WTC11 (cell line): ENCODE results near the gene RAB12. TPM values are rescaled to one million over a fixed set of nuclear protein-coding genes. Genes with fewer than 3 reads are reported as not detected.

Source experiments
- ATAC-seq: fragments of 200-7000 bp; cut with Tn5 transposase; 2 replicates; pipeline ENCODE4 v1.10.0; 2021; ENCODE audit warnings: mild to moderate bottlenecking, moderate library complexity
- CTCF ChIA-PET: fragments of 300-600 bp; sonication (Branson Sonifier 250); formaldehyde crosslinking; loops from one replicate; lab custom pipeline; 2021; ENCODE audit warnings: antibody characterized with exemption; lab: Charles Lee
- POLR2A ChIA-PET: fragments of 350-600 bp; sonication (Branson Sonifier 250); formaldehyde crosslinking; loops from one replicate; lab custom pipeline; 2021; ENCODE audit warnings: antibody characterized with exemption; lab: Charles Lee
- DNase-seq: peaks from one replicate; pipeline ENCODE4 v3.0.0; 2021; ENCODE audit warnings: low spot score
- H3K27ac Mint-ChIP-seq: 2 replicates; pipeline ENCODE4 v1.8.0; 2021; ENCODE audit warnings: mixed read lengths
- H3K27me3 Mint-ChIP-seq: 2 replicates; pipeline ENCODE4 v1.8.0; 2021; ENCODE audit warnings: low read depth, mild to moderate bottlenecking, moderate library complexity, mixed read lengths
- H3K36me3 Mint-ChIP-seq: 2 replicates; pipeline ENCODE4 v1.8.0; 2021; ENCODE audit warnings: mixed read lengths
- H3K4me1 Mint-ChIP-seq: 2 replicates; pipeline ENCODE4 v1.8.0; 2022; ENCODE audit warnings: mixed read lengths
- H3K4me3 Mint-ChIP-seq: 2 replicates; pipeline ENCODE4 v1.8.0; 2021; ENCODE audit warnings: mild to moderate bottlenecking, moderate library complexity, mixed read lengths
- H3K9me3 Mint-ChIP-seq: 2 replicates; pipeline ENCODE4 v1.8.0; 2021; ENCODE audit warnings: mixed read lengths
- ATF1 ChIP-seq: sonication (generic); formaldehyde crosslinking; IDR thresholded peaks from 2 replicates; pipeline ENCODE4 v1.8.1; 2023; ENCODE audit warnings: mild to moderate bottlenecking, moderate library complexity, missing genetic modification reagents
- CDX4 ChIP-seq: fragments of 250-450 bp; sonication (Bioruptor Pico); IDR thresholded peaks from 2 replicates; pipeline ENCODE4 v1.9.0; 2021; ENCODE audit warnings: moderate library complexity, mild to moderate bottlenecking, inconsistent platforms, borderline replicate concordance
- CREM ChIP-seq: sonication (generic); formaldehyde crosslinking; IDR thresholded peaks from 2 replicates; pipeline ENCODE4 v1.8.1; 2022; ENCODE audit warnings: mild to moderate bottlenecking, missing genetic modification reagents, moderate library complexity
- EMX1 ChIP-seq: fragments of 250-450 bp; sonication (Bioruptor Pico); IDR thresholded peaks from 2 replicates; pipeline ENCODE4 v1.8.0; 2021; ENCODE audit warnings: mild to moderate bottlenecking
- ESRRA ChIP-seq: sonication (generic); formaldehyde crosslinking; IDR thresholded peaks from 2 replicates; pipeline ENCODE4 v1.8.1; 2022; ENCODE audit warnings: mild to moderate bottlenecking, missing genetic modification reagents, borderline replicate concordance
- FOXJ3 ChIP-seq: sonication (generic); formaldehyde crosslinking; IDR thresholded peaks from 2 replicates; pipeline ENCODE4 v1.9.0; 2021; ENCODE audit warnings: missing genetic modification reagents, mild to moderate bottlenecking, borderline replicate concordance
- GRHL2 ChIP-seq: fragments of 250-450 bp; sonication (Bioruptor Pico); IDR thresholded peaks from 2 replicates; pipeline ENCODE4 v1.8.0; 2022; ENCODE audit warnings: mild to moderate bottlenecking, moderate library complexity; ENCODE audit not compliant: insufficient replicate concordance, severe bottlenecking
- GTF2I ChIP-seq: fragments of 250-450 bp; sonication (Bioruptor Pico); conservative IDR thresholded peaks from 2 replicates; pipeline ENCODE4 v1.4.0; 2021; ENCODE audit warnings: mild to moderate bottlenecking
- HMGA2 ChIP-seq: fragments of 250-450 bp; sonication (Bioruptor Pico); IDR thresholded peaks from 2 replicates; pipeline ENCODE4 v1.4.0; 2021; ENCODE audit warnings: mild to moderate bottlenecking, moderate library complexity
- JUN ChIP-seq: sonication (generic); formaldehyde crosslinking; IDR thresholded peaks from 2 replicates; pipeline ENCODE4 v1.8.0; 2023; ENCODE audit warnings: mild to moderate bottlenecking, missing genetic modification reagents
- NR2C2 ChIP-seq: sonication (generic); formaldehyde crosslinking; IDR thresholded peaks from 2 replicates; pipeline ENCODE4 v1.8.0; 2022; ENCODE audit warnings: mild to moderate bottlenecking, missing genetic modification reagents
- SMAD4 ChIP-seq: sonication (generic); formaldehyde crosslinking; IDR thresholded peaks from 2 replicates; pipeline ENCODE4 v1.8.0; 2022; ENCODE audit warnings: mild to moderate bottlenecking, missing genetic modification reagents
- STAT6 ChIP-seq: sonication (generic); formaldehyde crosslinking; conservative IDR thresholded peaks from 2 replicates; pipeline ENCODE4 v1.8.1; 2023; ENCODE audit warnings: mild to moderate bottlenecking, low read depth, missing genetic modification reagents, moderate library complexity
- TP53 ChIP-seq: sonication (generic); formaldehyde crosslinking; IDR thresholded peaks from 2 replicates; pipeline ENCODE4 v1.8.1; 2023; ENCODE audit warnings: mild to moderate bottlenecking, missing genetic modification reagents
- ZNF138 ChIP-seq: sonication (generic); formaldehyde crosslinking; conservative IDR thresholded peaks from 2 replicates; pipeline ENCODE4 v1.8.1; 2022; ENCODE audit warnings: mild to moderate bottlenecking, moderate library complexity, missing genetic modification reagents
- total RNA-seq: library from RNA; stranded (reverse); gene quantifications from 3 replicates; pipeline ENCODE4 v1.2.3, GENCODE V29; 2021
- TF ChIP-seq, protein P1 (sequence below): fragments of 250-450 bp; sonication (Bioruptor Pico); IDR thresholded peaks from 2 replicates; pipeline ENCODE4 v1.9.0; 2021; ENCODE audit warnings: mild to moderate bottlenecking
- TF ChIP-seq, protein P2 (sequence below): sonication (generic); formaldehyde crosslinking; IDR thresholded peaks from 2 replicates; pipeline ENCODE4 v1.8.1; 2022; ENCODE audit warnings: mild to moderate bottlenecking, moderate library complexity, missing genetic modification reagents
- TF ChIP-seq, protein P3 (sequence below): sonication (generic); formaldehyde crosslinking; IDR thresholded peaks from 2 replicates; pipeline ENCODE4 v1.8.0; 2022; ENCODE audit warnings: mild to moderate bottlenecking, missing genetic modification reagents
- TF ChIP-seq, protein P4 (sequence below): sonication (generic); formaldehyde crosslinking; IDR thresholded peaks from 2 replicates; pipeline ENCODE4 v1.8.0; 2023; ENCODE audit warnings: mild to moderate bottlenecking, missing genetic modification reagents
- TF ChIP-seq, protein P5 (sequence below): sonication (generic); formaldehyde crosslinking; IDR thresholded peaks from 2 replicates; pipeline ENCODE4 v1.8.1; 2023; ENCODE audit warnings: mild to moderate bottlenecking, moderate library complexity, missing genetic modification reagents

Gene RAB12
- total RNA-seq, 1 experiment from 2014 or later, result 69.3 TPM

- TF ChIP-seq TP53 (no peak), ATF1 (CRISPR knock-in tag) (no peak), JUN (CRISPR knock-in tag) (no peak), SMAD4 (CRISPR knock-in tag) (no peak), CREM (CRISPR knock-in tag) (no peak)
These were observed 49.7 kb downstream of the RAB12 start (continued) for GRCh38 chr18:8658858-8659485.

DNA sequence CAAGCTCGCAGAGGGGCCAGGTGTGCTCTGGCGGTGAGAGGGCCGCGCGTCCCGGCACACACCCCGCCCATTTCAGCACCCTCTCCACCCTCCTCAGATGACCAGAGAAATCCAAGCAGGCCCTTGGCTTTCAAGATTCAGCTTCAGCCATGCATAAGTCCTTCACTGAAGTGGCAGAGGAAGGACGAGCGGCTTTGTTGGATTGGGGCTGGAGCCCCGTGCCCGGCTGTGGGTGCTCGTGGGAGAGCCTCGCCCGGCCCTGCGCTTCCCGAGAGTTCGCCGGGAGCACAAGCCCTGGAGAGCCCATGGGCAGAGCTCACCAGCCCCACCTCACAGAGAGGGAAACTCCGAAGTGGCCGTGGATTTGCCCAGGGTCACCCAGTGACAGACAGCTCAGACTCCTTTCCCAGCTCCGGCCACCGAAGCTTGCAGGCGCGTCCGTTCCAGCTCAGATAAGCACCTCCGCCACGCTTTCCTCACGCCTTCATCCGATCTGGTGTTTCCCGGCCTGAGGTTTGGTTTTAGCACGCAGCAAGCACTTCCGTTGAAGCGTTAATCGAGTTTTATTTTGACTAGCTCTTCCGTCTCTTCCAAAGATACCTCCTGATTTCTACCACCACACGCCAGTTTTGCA, 50.5 kb downstream of the RAB12 start:
- no peak for DNase-seq
- ATAC-seq, result no peak
- ChIA-PET CTCF (interaction anchor here (0.8 to 2.0 kb wide), 3 partner anchors 37 to 328 kb away, joined by 4 to 10 read pairs (median 6); no protein-coding TSS in a partner anchor), POLR2A (no interaction called here)
- peaks cover 49% of the 10 kb centered on the region for H3K4me1 Mint-ChIP-seq
- H3K27ac Mint-ChIP-seq, result peak overlapping the region; percentile 33; the same call in 1 of the 2 replicates
- no peak overlapping the region for H3K4me3 Mint-ChIP-seq
- peaks cover 1% of the 10 kb centered on the region for H3K9me3 Mint-ChIP-seq
- TF ChIP-seq, protein P1, sequence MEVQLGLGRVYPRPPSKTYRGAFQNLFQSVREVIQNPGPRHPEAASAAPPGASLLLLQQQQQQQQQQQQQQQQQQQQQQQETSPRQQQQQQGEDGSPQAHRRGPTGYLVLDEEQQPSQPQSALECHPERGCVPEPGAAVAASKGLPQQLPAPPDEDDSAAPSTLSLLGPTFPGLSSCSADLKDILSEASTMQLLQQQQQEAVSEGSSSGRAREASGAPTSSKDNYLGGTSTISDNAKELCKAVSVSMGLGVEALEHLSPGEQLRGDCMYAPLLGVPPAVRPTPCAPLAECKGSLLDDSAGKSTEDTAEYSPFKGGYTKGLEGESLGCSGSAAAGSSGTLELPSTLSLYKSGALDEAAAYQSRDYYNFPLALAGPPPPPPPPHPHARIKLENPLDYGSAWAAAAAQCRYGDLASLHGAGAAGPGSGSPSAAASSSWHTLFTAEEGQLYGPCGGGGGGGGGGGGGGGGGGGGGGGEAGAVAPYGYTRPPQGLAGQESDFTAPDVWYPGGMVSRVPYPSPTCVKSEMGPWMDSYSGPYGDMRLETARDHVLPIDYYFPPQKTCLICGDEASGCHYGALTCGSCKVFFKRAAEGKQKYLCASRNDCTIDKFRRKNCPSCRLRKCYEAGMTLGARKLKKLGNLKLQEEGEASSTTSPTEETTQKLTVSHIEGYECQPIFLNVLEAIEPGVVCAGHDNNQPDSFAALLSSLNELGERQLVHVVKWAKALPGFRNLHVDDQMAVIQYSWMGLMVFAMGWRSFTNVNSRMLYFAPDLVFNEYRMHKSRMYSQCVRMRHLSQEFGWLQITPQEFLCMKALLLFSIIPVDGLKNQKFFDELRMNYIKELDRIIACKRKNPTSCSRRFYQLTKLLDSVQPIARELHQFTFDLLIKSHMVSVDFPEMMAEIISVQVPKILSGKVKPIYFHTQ (CRISPR knock-in tag), result no peak
- TF ChIP-seq NR2C2 (CRISPR knock-in tag), result no peak
- no peak for TF ChIP-seq STAT6 (CRISPR knock-in tag)
- no peak for TF ChIP-seq CDX4
- no peak for TF ChIP-seq CREM (CRISPR knock-in tag)
- no peak for TF ChIP-seq JUN (CRISPR knock-in tag)
- TF ChIP-seq GTF2I, result no peak
- no peak for TF ChIP-seq ESRRA (CRISPR knock-in tag)
- no peak for TF ChIP-seq GRHL2 (CRISPR knock-in tag)
- TF ChIP-seq, protein P2, sequence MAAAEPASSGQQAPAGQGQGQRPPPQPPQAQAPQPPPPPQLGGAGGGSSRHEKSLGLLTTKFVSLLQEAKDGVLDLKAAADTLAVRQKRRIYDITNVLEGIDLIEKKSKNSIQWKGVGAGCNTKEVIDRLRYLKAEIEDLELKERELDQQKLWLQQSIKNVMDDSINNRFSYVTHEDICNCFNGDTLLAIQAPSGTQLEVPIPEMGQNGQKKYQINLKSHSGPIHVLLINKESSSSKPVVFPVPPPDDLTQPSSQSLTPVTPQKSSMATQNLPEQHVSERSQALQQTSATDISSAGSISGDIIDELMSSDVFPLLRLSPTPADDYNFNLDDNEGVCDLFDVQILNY (CRISPR knock-in tag), result no peak
- TF ChIP-seq FOXJ3 (CRISPR knock-in tag), result no peak
- TF ChIP-seq EMX1 (CRISPR knock-in tag), result no peak
- TF ChIP-seq HMGA2, result no peak
- TF ChIP-seq, protein P3, sequence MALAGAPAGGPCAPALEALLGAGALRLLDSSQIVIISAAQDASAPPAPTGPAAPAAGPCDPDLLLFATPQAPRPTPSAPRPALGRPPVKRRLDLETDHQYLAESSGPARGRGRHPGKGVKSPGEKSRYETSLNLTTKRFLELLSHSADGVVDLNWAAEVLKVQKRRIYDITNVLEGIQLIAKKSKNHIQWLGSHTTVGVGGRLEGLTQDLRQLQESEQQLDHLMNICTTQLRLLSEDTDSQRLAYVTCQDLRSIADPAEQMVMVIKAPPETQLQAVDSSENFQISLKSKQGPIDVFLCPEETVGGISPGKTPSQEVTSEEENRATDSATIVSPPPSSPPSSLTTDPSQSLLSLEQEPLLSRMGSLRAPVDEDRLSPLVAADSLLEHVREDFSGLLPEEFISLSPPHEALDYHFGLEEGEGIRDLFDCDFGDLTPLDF (CRISPR knock-in tag), result no peak
- TF ChIP-seq, protein P4, sequence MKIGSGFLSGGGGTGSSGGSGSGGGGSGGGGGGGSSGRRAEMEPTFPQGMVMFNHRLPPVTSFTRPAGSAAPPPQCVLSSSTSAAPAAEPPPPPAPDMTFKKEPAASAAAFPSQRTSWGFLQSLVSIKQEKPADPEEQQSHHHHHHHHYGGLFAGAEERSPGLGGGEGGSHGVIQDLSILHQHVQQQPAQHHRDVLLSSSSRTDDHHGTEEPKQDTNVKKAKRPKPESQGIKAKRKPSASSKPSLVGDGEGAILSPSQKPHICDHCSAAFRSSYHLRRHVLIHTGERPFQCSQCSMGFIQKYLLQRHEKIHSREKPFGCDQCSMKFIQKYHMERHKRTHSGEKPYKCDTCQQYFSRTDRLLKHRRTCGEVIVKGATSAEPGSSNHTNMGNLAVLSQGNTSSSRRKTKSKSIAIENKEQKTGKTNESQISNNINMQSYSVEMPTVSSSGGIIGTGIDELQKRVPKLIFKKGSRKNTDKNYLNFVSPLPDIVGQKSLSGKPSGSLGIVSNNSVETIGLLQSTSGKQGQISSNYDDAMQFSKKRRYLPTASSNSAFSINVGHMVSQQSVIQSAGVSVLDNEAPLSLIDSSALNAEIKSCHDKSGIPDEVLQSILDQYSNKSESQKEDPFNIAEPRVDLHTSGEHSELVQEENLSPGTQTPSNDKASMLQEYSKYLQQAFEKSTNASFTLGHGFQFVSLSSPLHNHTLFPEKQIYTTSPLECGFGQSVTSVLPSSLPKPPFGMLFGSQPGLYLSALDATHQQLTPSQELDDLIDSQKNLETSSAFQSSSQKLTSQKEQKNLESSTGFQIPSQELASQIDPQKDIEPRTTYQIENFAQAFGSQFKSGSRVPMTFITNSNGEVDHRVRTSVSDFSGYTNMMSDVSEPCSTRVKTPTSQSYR, result no peak
- TF ChIP-seq, protein P5, sequence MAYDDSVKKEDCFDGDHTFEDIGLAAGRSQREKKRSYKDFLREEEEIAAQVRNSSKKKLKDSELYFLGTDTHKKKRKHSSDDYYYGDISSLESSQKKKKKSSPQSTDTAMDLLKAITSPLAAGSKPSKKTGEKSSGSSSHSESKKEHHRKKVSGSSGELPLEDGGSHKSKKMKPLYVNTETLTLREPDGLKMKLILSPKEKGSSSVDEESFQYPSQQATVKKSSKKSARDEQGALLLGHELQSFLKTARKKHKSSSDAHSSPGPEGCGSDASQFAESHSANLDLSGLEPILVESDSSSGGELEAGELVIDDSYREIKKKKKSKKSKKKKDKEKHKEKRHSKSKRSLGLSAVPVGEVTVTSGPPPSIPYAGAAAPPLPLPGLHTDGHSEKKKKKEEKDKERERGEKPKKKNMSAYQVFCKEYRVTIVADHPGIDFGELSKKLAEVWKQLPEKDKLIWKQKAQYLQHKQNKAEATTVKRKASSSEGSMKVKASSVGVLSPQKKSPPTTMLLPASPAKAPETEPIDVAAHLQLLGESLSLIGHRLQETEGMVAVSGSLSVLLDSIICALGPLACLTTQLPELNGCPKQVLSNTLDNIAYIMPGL (CRISPR knock-in tag), result no peak
- no peak for TF ChIP-seq ZNF138
- H3K27me3 Mint-ChIP-seq, result peaks cover 2% of the 10 kb centered on the region; the same call in 1 of the 2 replicates
- H3K36me3 Mint-ChIP-seq, result no peaks in the 10 kb centered on the region
